ENCODE measurements around the gene SBF1.

GRCh38 chr22:50400406-50400805, 74.4 kb downstream of the SBF1 start:
- no peak for TF ChIP-seq CTCF (IDR thresholded peaks at IDR 0.05)
- TF ChIP-seq EZH2 (IDR thresholded peaks at IDR 0.05; ENCODE audit: borderline replicate concordance, insufficient read depth, low read depth, low read length, poor library complexity, severe bottlenecking): no peak

Measured in B cell (primary cell).